ENCODE measurements around the gene TSEN34.

DNA sequence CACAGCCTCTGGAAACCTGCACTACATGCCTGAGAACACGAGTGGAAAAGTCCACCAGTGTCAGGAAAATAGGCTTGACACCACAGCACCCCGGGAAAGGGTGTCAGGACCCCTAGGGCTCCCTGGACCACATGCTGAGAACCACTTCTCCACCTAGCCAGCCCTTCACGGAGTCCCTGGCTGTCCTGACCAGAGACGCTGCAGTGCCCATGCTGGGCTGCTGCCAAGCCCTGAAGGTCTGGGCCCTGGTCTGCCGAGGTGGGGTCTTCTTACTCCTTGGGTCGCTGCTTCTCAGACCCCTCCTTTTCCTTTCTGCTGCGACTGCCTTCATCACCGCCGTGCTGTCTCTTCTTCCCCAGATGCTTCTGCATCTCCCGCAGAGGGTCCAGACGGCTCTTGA is 34.6 kb upstream of the TSEN34 start:
- TF ChIP-seq, protein P1, sequence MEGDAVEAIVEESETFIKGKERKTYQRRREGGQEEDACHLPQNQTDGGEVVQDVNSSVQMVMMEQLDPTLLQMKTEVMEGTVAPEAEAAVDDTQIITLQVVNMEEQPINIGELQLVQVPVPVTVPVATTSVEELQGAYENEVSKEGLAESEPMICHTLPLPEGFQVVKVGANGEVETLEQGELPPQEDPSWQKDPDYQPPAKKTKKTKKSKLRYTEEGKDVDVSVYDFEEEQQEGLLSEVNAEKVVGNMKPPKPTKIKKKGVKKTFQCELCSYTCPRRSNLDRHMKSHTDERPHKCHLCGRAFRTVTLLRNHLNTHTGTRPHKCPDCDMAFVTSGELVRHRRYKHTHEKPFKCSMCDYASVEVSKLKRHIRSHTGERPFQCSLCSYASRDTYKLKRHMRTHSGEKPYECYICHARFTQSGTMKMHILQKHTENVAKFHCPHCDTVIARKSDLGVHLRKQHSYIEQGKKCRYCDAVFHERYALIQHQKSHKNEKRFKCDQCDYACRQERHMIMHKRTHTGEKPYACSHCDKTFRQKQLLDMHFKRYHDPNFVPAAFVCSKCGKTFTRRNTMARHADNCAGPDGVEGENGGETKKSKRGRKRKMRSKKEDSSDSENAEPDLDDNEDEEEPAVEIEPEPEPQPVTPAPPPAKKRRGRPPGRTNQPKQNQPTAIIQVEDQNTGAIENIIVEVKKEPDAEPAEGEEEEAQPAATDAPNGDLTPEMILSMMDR (IDR thresholded peaks at IDR 0.05), result no peak
- no peak for TF ChIP-seq POLR2A (IDR thresholded peaks at IDR 0.05)
